Smooth muscle cell (in vitro differentiated cells): ENCODE measurements around the gene BTBD19. TPM values are rescaled to one million over a fixed set of nuclear protein-coding genes. Genes with fewer than 3 reads are reported as not detected.

Experiments
- DNase-seq: peaks from one replicate; lab custom pipeline; 2025; ENCODE audit not compliant: unreplicated experiment; lab: John Stamatoyannopoulos, UW
- H2AFZ ChIP-seq: fragments of 200-600 bp; sonication (generic); 2 replicates; pipeline ENCODE4 v1.6.0; 2016; ENCODE audit warnings: antibody characterized with exemption, low read depth, mild to moderate bottlenecking
- H3F3A ChIP-seq: fragments of 200-600 bp; sonication (generic); 2 replicates; pipeline ENCODE4 v1.6.0; 2017; ENCODE audit warnings: antibody characterized with exemption, low read depth
- H3K27ac ChIP-seq: fragments of 200-600 bp; sonication (generic); 2 replicates; pipeline ENCODE4 v1.5.1; 2016; ENCODE audit warnings: low read depth, mild to moderate bottlenecking
- H3K27me3 ChIP-seq: fragments of 200-600 bp; sonication (generic); 2 replicates; pipeline ENCODE4 v1.6.1; 2016; ENCODE audit warnings: low read depth, mild to moderate bottlenecking
- H3K36me3 ChIP-seq: fragments of 200-600 bp; sonication (generic); 2 replicates; pipeline ENCODE4 v1.5.1; 2016; ENCODE audit warnings: low read depth
- H3K4me1 ChIP-seq: fragments of 200-600 bp; sonication (generic); 2 replicates; pipeline ENCODE4 v1.5.1; 2016; ENCODE audit warnings: low read depth
- H3K4me2 ChIP-seq: fragments of 200-600 bp; sonication (generic); 2 replicates; pipeline ENCODE4 v1.6.0; 2016; ENCODE audit warnings: mild to moderate bottlenecking
- H3K4me3 ChIP-seq: fragments of 200-600 bp; sonication (generic); 2 replicates; pipeline ENCODE4 v1.5.1; 2016; ENCODE audit warnings: mild to moderate bottlenecking
- H3K79me2 ChIP-seq: fragments of 200-600 bp; sonication (generic); 2 replicates; pipeline ENCODE4 v1.6.0; 2016; ENCODE audit warnings: low read depth, mild to moderate bottlenecking
- H3K9ac ChIP-seq: fragments of 200-600 bp; sonication (generic); 2 replicates; pipeline ENCODE4 v1.6.0; 2016; ENCODE audit warnings: low read depth
- H3K9me3 ChIP-seq: fragments of 200-600 bp; sonication (generic); replicated peaks from 2 replicates; pipeline ENCODE4 v1.5.1; 2016; ENCODE audit warnings: low read depth
- H4K20me1 ChIP-seq: fragments of 200-600 bp; sonication (generic); 2 replicates; pipeline ENCODE4 v1.6.0; 2016; ENCODE audit warnings: low read depth
- CTCF ChIP-seq: fragments of 200-600 bp; sonication (generic); IDR thresholded peaks from 2 replicates; pipeline ENCODE4 v1.5.1; 2017; ENCODE audit warnings: borderline replicate concordance, mild to moderate bottlenecking, antibody characterized with exemption; ENCODE audit not compliant: insufficient read depth, poor library complexity, severe bottlenecking
- WGBS: methylation state at CpG from one replicate; pipeline ENCODE4 v1.1.7; 2016; ENCODE audit warnings: low lambda C conversion rate; 5-methylcytosine and 5-hydroxymethylcytosine counted together
- polyA plus RNA-seq: library from polyadenylated mRNA; unstranded; fragments of >200 nt; fragmentation: Nextera tagmentation; extraction: Ambion mirVana; gene quantifications from 2 replicates; pipeline ENCODE4 v1.2.1, GENCODE V29; 2016
- total RNA-seq: library from RNA; depleted of rRNA; stranded (reverse); fragments of >200 nt; gene quantifications from 2 replicates; pipeline ENCODE4 v1.2.3, GENCODE V29; 2014

The BTBD19 gene
- total and polyA plus RNA-seq, 2 experiments from 2014 or later: 11.0 to 11.9 TPM

GRCh38 chr1:44848456-44849181, 40.3 kb downstream of the BTBD19 start:
- Histone ChIP-seq H3K27me3 (no peaks in the 10 kb centered on the region), H3K79me2 (no peaks in the 10 kb centered on the region), H3K9me3 (no peaks in the 10 kb centered on the region), H3K27ac (no peak overlapping the region), H3K4me2 (no peak overlapping the region), H4K20me1 (no peaks in the 10 kb centered on the region), H3K4me3 (no peak overlapping the region), H3K9ac (no peak overlapping the region), H2AFZ (no peak overlapping the region), H3K4me1 (no peaks in the 10 kb centered on the region), H3K36me3 (no peaks in the 10 kb centered on the region), H3F3A (no peaks in the 10 kb centered on the region)
- TF ChIP-seq CTCF: no peak
- no peak for DNase-seq
- 94% methylated on average over 7 of the region's 7 CpGs for WGBS

GRCh38 chr1:44849575-44850132, 41.3 kb downstream of the BTBD19 start:
- Histone ChIP-seq H3K36me3 (no peaks in the 10 kb centered on the region), H3K9ac (no peak overlapping the region), H3K4me2 (no peak overlapping the region), H4K20me1 (no peaks in the 10 kb centered on the region), H3K4me1 (no peaks in the 10 kb centered on the region), H3K9me3 (no peaks in the 10 kb centered on the region), H3K79me2 (no peaks in the 10 kb centered on the region), H3K27ac (no peak overlapping the region), H3K4me3 (no peak overlapping the region), H2AFZ (no peak overlapping the region), H3K27me3 (no peaks in the 10 kb centered on the region), H3F3A (no peaks in the 10 kb centered on the region)
- TF ChIP-seq CTCF: no peak
- 47% methylated on average over 2 of the region's 2 CpGs for WGBS
- DNase-seq: no peak

GRCh38 chr1:44851308-44851707, 43.0 kb downstream of the BTBD19 start:
- no peak for DNase-seq
- H3K4me2 ChIP-seq: no peak overlapping the region
- no peak overlapping the region for H3K9ac ChIP-seq
- no peaks in the 10 kb centered on the region for H3K4me1 ChIP-seq
- no peak for TF ChIP-seq CTCF
- no peaks in the 10 kb centered on the region for H3K9me3 ChIP-seq
- no peaks in the 10 kb centered on the region for H3K36me3 ChIP-seq
- 96% methylated on average over 1 of the region's 1 CpG for WGBS
- no peak overlapping the region for H3K4me3 ChIP-seq
- no peaks in the 10 kb centered on the region for H3F3A ChIP-seq
- H3K79me2 ChIP-seq: no peaks in the 10 kb centered on the region
- H4K20me1 ChIP-seq: no peaks in the 10 kb centered on the region
- no peak overlapping the region for H3K27ac ChIP-seq
- H3K27me3 ChIP-seq: no peaks in the 10 kb centered on the region
- H2AFZ ChIP-seq: no peak overlapping the region

GRCh38 chr1:44853201-44853600, 44.9 kb downstream of the BTBD19 start:
- no peak overlapping the region for H2AFZ ChIP-seq
- no peaks in the 10 kb centered on the region for H4K20me1 ChIP-seq
- no peak overlapping the region for H3K4me2 ChIP-seq
- whole genome bisulfite sequencing: 97% methylated on average over 6 of the region's 6 CpGs
- H3K9me3 ChIP-seq: no peaks in the 10 kb centered on the region
- no peak for DNase-seq
- no peaks in the 10 kb centered on the region for H3K4me1 ChIP-seq
- H3K79me2 ChIP-seq: no peaks in the 10 kb centered on the region
- no peaks in the 10 kb centered on the region for H3K27me3 ChIP-seq
- no peak overlapping the region for H3K9ac ChIP-seq
- H3K36me3 ChIP-seq: no peaks in the 10 kb centered on the region
- H3F3A ChIP-seq: no peaks in the 10 kb centered on the region
- no peak for TF ChIP-seq CTCF
- no peak overlapping the region for H3K4me3 ChIP-seq
- no peak overlapping the region for H3K27ac ChIP-seq
